ENCODE data around the gene TAF7L.
"Not testable (repeated sequence)": the region's sequence is repeated elsewhere in the genome, so short reads cannot be mapped to it uniquely, and the experiment has no call there.

The TAF7L gene
- total RNA-seq, result 0 to 0.24 (median 0) reads per million in 4 donors

GRCh38 chrX:101290957-101291603 lies at the start of gene TAF7L:
Gene TAF7L (minus strand): TSS chrX:101291334. CDS start chrX:101287543, 3,791 bp downstream.
- no peak for DNase-seq

GRCh38 chrX:101337776-101338271 lies 46.7 kb upstream of the TAF7L start:
- DNase-seq, result no peak

GRCh38 chrX:101334310-101334709 lies 43.2 kb upstream of the TAF7L start:
- DNase-seq, result not testable (repeated sequence)

- not testable (repeated sequence) for DNase-seq
Observed at GRCh38 chrX:101326600-101326999, 35.5 kb upstream of the TAF7L start.

- DNase-seq, result no peak
Observed at GRCh38 chrX:101303790-101304189, 12.7 kb upstream of the TAF7L start.

- DNase-seq, result not testable (repeated sequence)
Observed at GRCh38 chrX:101295603-101296002, 4.5 kb upstream of the TAF7L start.

GRCh38 chrX:101287402-101287801 lies 3.7 kb downstream of the TAF7L start:
- peak in 2 of 5 donors; percentile 8 to 22 for DNase-seq

- DNase-seq, result no peak
Observed at GRCh38 chrX:101276238-101276637, 14.9 kb downstream of the TAF7L start.

- DNase-seq, result no peak
Observed at GRCh38 chrX:101274198-101274597, 16.9 kb downstream of the TAF7L start.

GRCh38 chrX:101265869-101266428 lies 25.2 kb downstream of the TAF7L start:
- no peak for DNase-seq

GRCh38 chrX:101263766-101264165 lies 27.4 kb downstream of the TAF7L start:
- DNase-seq, result no peak

GRCh38 chrX:101262590-101262989 lies 28.5 kb downstream of the TAF7L start:
- no peak for DNase-seq

GRCh38 chrX:101260435-101260834 lies 30.7 kb downstream of the TAF7L start:
- DNase-seq, result no peak

- DNase-seq, result no peak
Observed at GRCh38 chrX:101258259-101258581, 32.9 kb downstream of the TAF7L start.

- peak in 1 of 5 donors; percentile 4 for DNase-seq
Observed at GRCh38 chrX:101257448-101258258, 33.5 kb downstream of the TAF7L start.

GRCh38 chrX:101252634-101253033 lies 38.5 kb downstream of the TAF7L start:
- DNase-seq, result no peak

GRCh38 chrX:101241531-101241930 lies 49.6 kb downstream of the TAF7L start:
- no peak for DNase-seq

GRCh38 chrX:101237041-101237440 lies 54.1 kb downstream of the TAF7L start:
- no peak for DNase-seq

- no peak for DNase-seq
Observed at GRCh38 chrX:101232316-101232715, 58.8 kb downstream of the TAF7L start.

- DNase-seq, result no peak
Observed at GRCh38 chrX:101231080-101231479, 60.1 kb downstream of the TAF7L start.

GRCh38 chrX:101230636-101231035 lies 60.5 kb downstream of the TAF7L start:
- DNase-seq, result no peak

GRCh38 chrX:101229170-101229569 lies 62.0 kb downstream of the TAF7L start:
- DNase-seq, result no peak

GRCh38 chrX:101223226-101223625 lies 67.9 kb downstream of the TAF7L start:
- no peak for DNase-seq

Measured in T-helper 1 cell (primary cell).